Activated CD4-positive, CD25-positive, alpha-beta regulatory T cell treated with anti-CD3 and anti-CD28 coated beads, Interleukin-2, amount 50 U/mL, for 24 hours (primary cell): ENCODE data around the gene NEGR1.

Source experiments
- ATAC-seq, 2 donors: fragments of 150-1000 bp; cut with Tn5 transposase; one replicate each; pipeline ENCODE4 v1.10.0; 2021; ENCODE audit warnings: mild to moderate bottlenecking in 1 of 2, moderate library complexity in 1 of 2

Gene NEGR1

DNA sequence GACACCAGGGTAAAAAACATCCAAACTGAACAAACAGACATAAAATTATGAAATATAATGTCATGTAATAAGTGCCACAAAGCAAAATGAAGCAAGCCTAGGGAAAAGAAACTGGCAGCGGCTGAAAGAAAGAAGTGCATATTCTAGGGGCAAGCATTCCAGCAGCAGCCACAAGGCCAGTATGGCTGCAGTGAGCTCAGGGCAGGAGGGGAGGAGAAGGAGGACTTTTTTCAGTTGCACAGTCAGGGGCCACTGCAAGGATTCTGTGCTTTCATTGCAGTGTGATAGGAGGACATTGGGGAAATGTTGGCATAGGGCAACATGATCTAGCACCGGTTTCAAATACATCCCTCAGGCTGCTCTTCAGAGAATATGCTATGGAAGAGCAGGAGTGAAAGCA, 263.8 kb downstream of the NEGR1 start:
- no peak for ATAC-seq

GRCh38 chr1:72015006-72015405, 267.3 kb downstream of the NEGR1 start:
- ATAC-seq = no peak

DNA sequence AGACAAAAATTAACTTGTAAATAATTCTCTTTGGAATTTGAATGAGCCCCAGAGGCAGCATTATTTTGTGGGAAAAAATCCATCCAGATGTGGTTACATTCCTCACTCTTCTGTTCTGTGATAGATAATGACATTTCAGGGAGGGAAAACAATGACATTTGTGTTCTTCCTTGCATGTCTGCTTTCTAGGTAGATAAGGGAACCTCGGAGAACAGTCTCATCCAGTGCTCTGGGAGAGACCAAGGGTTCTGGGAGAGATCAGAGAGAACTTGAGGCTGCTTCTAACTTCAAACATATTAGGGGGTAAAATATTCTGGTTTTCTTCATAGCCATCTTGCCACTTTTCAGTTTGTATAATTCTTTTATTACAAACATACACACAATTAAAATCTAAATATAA, 269.2 kb downstream of the NEGR1 start:
- ATAC-seq = no peak

- ATAC-seq = no peak
Observed at GRCh38 chr1:72011721-72012120, 270.6 kb downstream of the NEGR1 start.

DNA sequence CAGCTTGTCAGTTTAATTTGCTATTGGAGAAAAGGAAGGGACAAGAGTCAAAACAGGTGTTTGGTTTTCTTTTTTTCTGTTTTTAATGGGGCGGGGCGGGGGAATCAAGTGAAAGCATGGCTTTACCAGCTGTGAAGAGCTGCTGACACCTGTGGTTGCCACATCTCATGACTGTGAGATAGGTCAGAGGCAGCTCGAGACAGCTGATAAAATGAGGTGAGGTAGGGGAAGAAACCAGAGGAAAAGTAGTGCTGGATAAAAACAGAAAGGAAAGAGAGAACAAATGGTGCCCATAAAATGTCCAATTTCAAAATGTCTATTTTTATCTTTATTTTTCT, 272.3 kb downstream of the NEGR1 start:
- ATAC-seq = no peak

DNA sequence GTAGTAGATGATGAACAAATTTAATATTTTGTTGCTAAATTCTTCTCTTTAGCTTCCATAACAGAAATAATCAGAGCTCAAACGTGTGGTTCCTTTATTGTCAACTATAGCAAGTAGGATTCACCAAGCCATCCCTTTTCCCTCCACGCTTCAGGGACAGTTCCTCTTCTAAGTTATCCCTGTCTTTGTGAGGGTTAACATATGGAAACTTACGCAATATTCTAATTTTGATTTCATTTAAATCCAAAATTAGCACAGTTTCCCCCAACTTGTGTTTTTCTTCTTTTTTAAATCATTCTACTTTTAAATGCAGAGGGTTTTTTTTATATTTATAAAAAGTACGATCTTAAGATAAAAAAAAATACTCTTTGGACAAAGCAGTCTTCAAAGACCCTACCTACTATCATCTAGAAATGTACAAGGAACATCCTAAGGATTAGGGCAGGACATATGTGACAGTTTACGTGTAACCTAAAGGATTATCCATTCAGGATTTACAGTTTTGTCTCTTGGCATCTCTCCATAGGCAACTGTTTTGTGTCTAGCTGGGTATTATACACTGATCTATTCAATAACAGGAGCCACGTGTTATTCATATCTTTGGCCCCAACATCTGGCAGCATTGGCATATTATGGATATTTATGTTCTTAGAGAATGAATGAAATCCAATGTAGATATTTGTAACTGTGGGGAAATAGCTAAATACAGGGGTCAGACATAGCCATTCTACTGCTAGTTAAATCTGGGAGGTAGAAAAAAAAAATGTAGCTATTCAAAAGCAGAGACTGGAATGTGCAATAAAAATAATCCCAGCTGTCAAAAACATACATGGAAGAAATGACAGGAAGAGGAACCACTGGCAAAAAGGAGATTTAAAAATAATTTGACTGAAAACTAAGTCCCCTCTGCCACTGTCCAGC, 272.9 kb downstream of the NEGR1 start:
- ATAC-seq = no peak

DNA sequence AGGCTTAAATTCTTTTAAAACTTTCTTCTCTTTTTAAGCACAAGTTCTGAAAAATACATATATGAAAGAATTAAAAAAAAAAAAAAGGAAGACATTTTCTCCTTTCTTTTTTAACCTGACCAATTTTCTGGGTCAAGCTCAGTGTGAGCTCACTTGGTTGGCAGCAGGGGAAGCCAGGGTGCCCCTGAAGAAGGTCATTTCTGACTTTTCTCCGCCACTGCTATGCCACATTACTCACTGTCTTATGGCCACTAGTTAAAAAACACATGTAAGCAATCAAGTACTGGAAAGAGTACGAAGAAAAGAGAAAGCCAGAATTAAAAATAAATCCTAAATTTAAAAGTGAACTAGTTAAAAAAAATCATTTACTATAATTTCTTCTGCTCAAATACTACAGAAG, 275.0 kb downstream of the NEGR1 start:
- no peak for ATAC-seq

- no peak for ATAC-seq
Observed at GRCh38 chr1:72006092-72006491, 276.2 kb downstream of the NEGR1 start.

GRCh38 chr1:72003092-72003491, 279.2 kb downstream of the NEGR1 start:
- no peak for ATAC-seq

DNA sequence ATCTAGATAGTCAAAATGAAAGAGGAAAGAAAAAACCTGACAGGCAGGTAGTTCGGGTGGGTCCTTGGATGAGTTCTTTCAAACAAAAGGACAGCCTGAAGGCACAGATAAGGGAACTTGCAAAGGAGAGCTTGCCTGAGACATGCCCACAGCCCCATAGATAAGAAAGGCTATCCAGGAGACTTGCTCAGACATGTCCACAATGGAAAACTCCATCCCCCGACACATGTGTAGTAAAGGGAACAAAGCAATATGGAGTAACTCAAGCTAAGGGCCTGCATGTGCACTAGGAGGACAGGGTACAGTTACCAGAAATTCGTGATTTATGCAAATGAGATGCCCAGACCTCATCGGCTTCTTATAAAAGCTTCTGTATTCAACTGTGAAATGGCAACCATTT, 281.5 kb downstream of the NEGR1 start:
- no peak for ATAC-seq

GRCh38 chr1:71994646-71995045, 287.7 kb downstream of the NEGR1 start:
- no peak for ATAC-seq

GRCh38 chr1:71987181-71987580, 295.2 kb downstream of the NEGR1 start:
- ATAC-seq = no peak

DNA sequence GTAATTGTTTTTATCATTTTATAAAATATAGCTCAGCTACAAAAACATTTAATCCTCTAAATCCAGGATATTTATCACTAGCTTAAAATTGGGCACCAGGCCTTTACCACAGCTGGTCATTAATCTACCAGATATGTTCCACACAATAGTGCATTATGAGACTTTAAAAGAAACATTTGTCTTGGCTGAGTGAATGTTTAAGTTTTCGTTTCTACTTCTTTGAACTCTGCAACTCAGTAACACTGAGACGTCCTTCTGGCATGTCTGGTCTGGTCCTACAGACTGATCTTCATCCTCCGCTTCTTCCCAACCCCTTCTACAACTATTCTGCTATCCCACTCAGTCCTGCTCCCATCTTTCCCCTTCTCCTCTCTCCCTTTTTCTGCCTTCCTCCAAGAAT, 296.2 kb downstream of the NEGR1 start:
- ATAC-seq = no peak

DNA sequence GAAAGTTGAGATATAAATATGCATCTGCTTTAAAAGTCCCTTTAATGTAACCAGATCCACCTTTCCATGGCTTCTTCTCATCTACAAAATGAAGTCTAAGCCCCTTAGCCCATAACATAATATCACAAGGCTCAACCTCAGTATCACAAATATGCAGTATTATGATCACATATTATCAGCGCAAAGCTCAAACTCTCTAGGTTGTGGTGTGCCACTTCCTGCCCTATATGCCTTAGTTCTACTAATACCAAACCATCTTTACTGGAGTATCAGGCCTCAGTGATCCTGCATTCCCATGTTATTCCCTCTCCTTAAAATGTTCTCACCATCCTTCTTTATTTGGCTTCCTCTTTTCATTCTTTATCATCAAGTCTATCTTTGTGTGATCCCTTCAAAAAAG, 301.8 kb downstream of the NEGR1 start:
- no peak for ATAC-seq

DNA sequence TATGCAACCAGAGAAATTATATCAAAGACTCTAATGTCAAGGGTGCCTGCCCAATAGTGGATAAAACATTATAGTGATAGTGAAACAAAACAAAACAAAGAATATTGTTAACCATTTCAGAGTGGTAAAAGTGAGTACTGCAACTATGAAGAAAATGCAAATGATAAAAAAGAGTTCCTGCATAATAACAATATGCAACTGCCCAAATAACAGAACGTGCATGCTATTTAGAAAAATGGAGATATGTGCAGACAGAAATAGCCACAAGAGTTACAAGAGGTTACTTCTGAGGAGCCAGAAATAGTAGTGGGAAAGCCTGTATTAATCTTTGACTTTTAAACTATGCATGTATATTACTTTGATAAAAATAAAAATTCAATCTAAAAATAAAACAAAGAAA, 302.5 kb downstream of the NEGR1 start:
- no peak for ATAC-seq

DNA sequence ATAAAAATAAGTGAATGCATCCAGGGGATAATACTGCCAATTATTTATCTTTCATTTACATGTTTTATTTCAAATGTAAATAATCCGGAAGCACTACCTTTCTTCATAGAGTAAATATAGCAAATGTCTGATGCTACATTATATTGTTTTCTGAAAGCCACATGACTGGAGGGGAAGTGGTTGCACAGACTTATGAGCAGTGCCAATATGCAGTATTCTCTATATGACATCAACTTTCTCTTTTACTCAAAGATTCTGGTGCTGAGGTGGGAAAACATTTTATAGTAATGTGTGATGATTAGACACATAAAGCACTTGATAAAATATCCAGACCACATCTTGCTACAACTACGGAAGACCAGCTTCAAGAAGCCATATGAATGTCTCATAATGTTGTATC, 314.7 kb downstream of the NEGR1 start:
- no peak for ATAC-seq

DNA sequence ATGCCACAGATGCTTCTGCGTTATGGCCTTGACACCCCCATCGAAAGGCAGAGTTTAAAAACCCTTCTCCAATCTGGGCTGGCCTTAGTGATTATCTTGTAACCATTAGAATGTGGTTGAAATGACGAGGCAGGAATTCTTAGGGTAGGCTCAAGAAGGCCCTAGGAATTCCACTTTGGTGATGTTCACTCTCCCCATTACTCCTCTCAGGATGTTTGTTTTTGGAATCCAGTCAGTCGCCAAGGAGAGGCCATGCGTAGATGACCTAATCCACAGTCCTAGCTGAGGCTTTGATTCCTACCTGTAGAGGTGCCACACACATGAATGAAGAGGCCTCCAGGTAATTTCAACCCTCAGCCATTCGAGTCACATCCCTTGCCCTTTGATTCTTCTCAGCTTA, 318.2 kb downstream of the NEGR1 start:
- ATAC-seq = no peak

DNA sequence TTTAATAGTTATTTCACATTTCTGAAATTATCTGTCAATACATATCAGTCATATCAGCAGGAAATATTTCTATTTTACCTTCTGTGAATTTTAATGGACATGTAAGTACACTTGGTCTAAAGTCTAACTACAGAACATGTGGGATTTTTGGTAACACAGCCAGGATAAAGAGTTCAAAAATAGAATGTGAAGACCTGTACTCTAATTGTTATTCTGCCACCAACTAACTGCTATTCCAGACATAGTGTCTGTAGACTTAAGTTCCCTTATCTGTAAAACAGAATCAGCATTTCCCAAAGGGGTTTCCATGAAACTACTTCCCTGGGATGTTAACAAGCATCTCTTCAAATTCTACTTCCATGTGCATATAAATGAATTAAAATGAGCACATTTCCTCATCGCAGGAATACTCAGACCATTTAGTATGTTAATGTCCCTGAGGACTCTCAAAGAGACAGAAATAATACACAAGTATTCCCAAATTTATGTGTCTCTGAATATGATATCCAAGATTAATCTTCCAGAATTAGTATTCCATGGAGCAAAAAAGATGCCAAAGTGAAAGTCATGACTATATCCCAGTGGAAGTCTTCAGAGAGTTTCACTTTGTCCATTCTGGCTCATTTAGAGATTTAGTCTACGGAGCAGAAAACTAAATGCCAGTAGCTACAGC, 325.6 kb downstream of the NEGR1 start:
- no peak for ATAC-seq

- no peak for ATAC-seq
Observed at GRCh38 chr1:71950579-71950978, 331.8 kb downstream of the NEGR1 start.

DNA sequence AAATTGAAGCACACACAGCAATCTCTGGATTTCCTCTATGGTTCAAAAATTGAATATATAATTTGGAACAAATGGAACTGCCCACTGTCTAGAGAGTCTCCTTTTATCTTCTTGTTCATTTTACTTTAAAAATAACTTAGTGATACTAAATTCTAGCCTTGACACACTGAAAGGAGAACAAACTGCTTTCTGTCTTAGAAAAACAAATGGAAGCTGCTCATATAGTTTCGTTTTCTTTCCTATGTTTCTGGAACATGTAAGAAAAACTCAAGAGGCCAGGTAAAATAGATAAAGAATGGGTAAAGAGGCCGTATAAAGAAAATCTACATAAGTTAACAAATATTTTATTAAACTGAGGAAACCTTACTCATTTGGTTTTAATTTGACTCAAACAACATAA, 332.7 kb downstream of the NEGR1 start:
- no peak for ATAC-seq

- no peak for ATAC-seq
Observed at GRCh38 chr1:71948561-71948960, 333.8 kb downstream of the NEGR1 start.

- ATAC-seq = no peak
Observed at GRCh38 chr1:71944006-71944405, 338.3 kb downstream of the NEGR1 start.

GRCh38 chr1:71940261-71940660, 342.1 kb downstream of the NEGR1 start:
- ATAC-seq = no peak

- no peak for ATAC-seq
Observed at GRCh38 chr1:71930511-71930910, 351.8 kb downstream of the NEGR1 start.
